AG20443 (cell line): Measurements from ENCODE around the gene ANKRD17.

ENCODE experiments used
- DNase-seq: peaks from one replicate; pipeline ENCODE4 v3.0.0; 2012; ENCODE audit warnings: low spot score, mixed read lengths

The ANKRD17 gene

DNA sequence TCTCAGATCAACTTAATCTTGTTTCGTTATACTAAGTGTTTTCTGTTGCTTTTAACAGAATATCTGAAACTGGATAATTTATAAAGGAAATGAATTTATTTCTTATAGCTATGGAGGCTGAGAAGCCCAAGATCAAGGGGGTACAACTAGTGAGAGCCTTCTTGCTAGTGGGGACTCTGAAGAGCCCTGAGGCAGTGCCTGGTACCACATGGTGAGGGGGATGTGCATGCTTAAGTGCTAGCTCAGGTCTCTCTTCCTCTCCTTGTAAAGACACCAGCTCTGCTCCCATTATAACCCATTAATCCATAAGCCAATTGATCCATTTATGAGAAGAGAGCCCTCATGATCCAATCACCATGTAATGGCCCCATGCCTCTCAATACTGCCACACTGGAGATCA, 207.0 kb downstream of the ANKRD17 start:
- no peak for DNase-seq

DNA sequence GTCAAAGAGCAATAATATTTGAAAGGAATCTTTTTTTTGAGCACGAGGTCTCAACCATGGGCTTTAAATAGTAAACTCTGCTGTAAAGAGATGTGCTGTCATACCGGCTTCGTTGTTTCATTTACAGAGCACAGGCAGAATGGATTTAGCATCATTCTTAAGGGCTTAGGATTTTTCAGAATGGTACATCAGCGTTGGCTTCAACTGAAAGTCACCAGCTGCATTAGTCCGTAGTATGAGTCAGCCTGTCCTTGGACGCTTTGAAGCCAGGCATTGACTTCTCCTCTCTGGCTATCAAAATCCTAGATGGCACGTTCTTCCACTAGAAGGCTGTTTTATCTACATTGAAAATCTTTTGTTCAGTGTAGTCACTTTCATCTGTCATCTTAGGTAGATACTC, 212.7 kb downstream of the ANKRD17 start:
- no peak for DNase-seq

DNA sequence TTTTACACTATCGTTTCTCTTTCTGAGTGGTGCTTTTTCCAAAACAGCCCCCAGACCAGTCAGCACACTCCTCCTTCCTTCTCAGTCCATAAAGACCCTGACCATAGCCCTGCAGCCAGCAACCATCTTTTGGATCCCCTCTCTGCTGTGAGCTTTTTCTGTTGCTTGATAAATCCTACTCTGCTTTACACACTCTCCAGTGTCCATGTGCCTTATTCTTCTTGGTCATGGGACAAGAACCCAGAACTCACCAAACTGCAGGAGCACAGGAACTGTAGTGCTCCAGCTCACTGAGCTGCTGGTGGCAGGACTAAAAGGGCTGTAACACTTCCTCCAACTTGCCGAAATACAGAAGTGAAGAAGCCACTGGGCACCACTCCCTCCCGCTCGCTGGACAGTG, 221.5 kb downstream of the ANKRD17 start:
- DNase-seq: no peak

DNA sequence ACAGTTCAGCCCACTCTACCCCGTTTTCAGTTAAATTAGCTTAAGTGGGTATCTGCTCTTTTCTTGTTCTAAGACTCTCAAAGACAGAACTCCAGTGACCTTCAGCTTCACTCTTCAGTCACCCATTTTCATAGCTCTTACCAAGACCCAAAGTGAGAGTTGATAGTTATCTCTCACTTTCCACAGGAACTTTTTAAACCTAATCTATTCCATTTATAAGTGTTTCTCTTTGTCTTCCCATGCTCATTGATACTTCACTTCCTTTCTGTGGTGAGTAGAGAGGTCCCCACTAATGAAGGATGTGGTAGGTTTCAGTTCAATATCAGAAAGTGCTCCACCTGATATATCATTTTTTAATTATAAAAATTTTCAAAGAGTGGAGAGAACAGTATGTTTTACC, 222.5 kb downstream of the ANKRD17 start:
- no peak for DNase-seq

DNA sequence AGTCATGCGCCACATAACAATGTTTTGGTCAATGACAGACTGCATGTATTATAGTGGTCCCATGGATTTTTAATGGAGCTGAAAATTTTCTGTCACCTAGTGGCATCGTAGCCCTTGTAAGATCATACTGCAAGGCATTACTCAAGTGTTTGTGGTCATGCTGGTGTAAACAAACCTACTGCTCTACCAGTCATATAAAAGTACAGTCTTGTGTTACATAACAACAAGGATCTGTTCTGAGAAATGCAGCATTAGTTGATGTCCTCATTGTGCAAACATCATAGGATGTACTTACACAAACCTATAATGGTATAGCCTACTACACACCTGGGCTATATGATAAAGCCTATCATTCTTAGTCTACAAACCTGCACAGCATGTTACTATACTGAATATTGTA, 223.7 kb downstream of the ANKRD17 start:
- DNase-seq: no peak

DNA sequence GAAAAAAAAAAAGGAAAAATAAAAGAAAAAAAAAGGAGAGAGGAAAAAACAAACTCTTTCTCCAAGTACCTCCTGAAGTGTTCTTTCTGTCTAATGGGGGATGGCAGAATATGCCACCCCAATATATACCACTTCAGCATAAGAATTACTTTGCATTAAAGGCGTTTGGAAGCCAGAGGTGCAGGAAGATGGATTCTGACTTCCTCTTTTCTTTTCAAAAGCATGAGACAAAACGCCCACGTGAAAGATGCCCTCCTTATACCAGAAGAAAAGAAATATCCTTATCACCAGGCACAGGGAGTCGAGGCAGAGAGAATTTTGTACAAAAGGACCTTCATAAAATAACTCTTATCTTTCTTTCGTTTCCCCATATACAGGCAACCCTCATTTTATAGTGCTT, 230.0 kb downstream of the ANKRD17 start:
- no peak for DNase-seq
